Ascending aorta (tissue), 2 donors: ENCODE measurements around the gene TEKT2. TPM values are rescaled to one million over a fixed set of nuclear protein-coding genes. Genes with fewer than 3 reads are reported as not detected.

ENCODE experiments used
- DNase-seq, 2 donors: peaks; one replicate each; pipeline ENCODE4 v3.0.0-alpha.2; 2019; ENCODE audit warnings: low spot score in 2 of 2
- H3K27ac ChIP-seq, 2 donors: fragments of 200-600 bp; sonication (generic); one replicate each; pipeline ENCODE4 v1.5.1; 2016 to 2017; ENCODE audit warnings: mild to moderate bottlenecking in 1 of 2
- H3K27me3 ChIP-seq: fragments of 200-600 bp; sonication (generic); one replicate; pipeline ENCODE4 v1.5.1; 2017
- H3K36me3 ChIP-seq, 2 donors: fragments of 200-600 bp; sonication (generic); one replicate each; pipeline ENCODE4 v1.5.1; 2016
- H3K4me1 ChIP-seq, 2 donors: fragments of 200-600 bp; sonication (generic); one replicate each; pipeline ENCODE4 v1.5.1; 2016 to 2017; ENCODE audit warnings: mild to moderate bottlenecking in 1 of 2
- H3K4me3 ChIP-seq, 2 donors: fragments of 200-600 bp; sonication (generic); one replicate each; pipeline ENCODE4 v1.5.1; 2016 to 2017; ENCODE audit warnings: mild to moderate bottlenecking in 1 of 2
- H3K9me3 ChIP-seq, 2 donors: fragments of 200-600 bp; sonication (generic); one replicate each; pipeline ENCODE4 v1.5.1; 2016
- intact Hi-C: fragments of 100-400 bp; cut with DNase I; formaldehyde crosslinking; loops from one replicate; pipeline ENCODE4 v1.15.1; 2023
- total RNA-seq: library from RNA; depleted of rRNA; stranded (reverse); fragments of >200 nt; gene quantifications from one replicate; pipeline ENCODE4 v1.1.0, GENCODE V29; 2016
- TF ChIP-seq, protein P1 (sequence below), 3 experiments: fragments of 200-600 bp in 2 of 3; fragments of 450-650 bp in 1 of 3; sonication (generic) in 2 of 3; IDR thresholded peaks; one replicate each; pipeline ENCODE4 v1.5.1; 2016 to 2019; ENCODE audit warnings: antibody characterized with exemption in 3 of 3, mild to moderate bottlenecking in 1 of 3, moderate library complexity in 1 of 3

Gene TEKT2
- total RNA-seq = not detected

DNA sequence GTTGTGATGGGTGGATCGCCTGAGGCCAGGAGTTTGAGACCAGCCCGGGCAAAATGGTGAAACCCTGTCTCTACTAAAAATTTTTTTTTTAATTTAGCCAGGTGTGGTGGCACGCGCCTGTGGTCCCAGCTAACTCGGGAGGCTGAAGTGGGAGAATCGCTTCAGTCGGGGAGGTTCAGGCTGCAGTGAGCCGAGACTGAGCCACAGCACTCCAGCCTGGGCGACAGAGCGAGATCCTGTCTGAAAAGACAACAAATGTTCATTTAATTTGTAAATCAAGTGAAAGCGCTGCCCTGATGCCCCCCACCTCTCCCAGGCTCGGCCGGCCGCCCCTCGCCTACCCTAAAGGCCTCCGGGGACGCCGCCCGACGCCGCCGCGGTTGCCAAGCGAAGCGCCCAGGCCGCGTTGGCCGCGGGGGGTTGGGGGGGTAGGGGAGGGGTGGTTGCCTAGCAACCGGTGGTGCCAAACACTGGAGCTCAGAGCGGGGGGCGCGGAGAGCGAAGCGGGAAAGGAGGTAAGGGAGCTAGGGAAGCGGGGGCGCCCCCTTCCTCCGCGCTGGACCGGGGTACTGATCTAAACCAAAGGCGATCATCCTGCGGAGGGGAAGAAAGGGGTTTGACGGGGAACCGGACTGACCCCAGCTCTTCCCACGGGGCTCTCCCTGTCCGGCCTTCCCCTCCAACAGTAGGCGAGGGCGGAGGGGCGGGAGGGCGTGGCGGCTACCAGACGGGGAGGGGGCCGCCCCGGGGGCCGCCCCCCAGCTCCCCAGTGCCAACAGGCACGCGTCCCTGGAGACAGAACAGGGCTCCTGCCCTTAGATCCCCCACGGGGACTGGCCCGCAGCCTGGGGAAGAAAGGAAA is at the start of gene TEKT2:
Gene TEKT2 (plus strand): TSS at position 460 of the 862 bp plus-strand sequence. CDS start 828 bp downstream, outside the sequence.
- Histone ChIP-seq H3K4me1 (peaks cover 7% of the 10 kb centered on the region in 2 donors), H3K9me3 (no peaks in the 10 kb centered on the region), H3K36me3 (no peaks in the 10 kb centered on the region), H3K27me3 (no peaks in the 10 kb centered on the region), H3K27ac (no peak within 1 kb of the TSS), H3K4me3 (peak within 1 kb of the TSS; percentile 58)
- intact Hi-C loops = loop anchor here (10.0 kb wide), 2 partner anchors 149 to 1611 kb away; partner anchors contain the start of genes AGO3 and CDCA8
- no peak for DNase-seq
- TF ChIP-seq, protein P1, sequence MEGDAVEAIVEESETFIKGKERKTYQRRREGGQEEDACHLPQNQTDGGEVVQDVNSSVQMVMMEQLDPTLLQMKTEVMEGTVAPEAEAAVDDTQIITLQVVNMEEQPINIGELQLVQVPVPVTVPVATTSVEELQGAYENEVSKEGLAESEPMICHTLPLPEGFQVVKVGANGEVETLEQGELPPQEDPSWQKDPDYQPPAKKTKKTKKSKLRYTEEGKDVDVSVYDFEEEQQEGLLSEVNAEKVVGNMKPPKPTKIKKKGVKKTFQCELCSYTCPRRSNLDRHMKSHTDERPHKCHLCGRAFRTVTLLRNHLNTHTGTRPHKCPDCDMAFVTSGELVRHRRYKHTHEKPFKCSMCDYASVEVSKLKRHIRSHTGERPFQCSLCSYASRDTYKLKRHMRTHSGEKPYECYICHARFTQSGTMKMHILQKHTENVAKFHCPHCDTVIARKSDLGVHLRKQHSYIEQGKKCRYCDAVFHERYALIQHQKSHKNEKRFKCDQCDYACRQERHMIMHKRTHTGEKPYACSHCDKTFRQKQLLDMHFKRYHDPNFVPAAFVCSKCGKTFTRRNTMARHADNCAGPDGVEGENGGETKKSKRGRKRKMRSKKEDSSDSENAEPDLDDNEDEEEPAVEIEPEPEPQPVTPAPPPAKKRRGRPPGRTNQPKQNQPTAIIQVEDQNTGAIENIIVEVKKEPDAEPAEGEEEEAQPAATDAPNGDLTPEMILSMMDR (IDR thresholded peaks at IDR 0.05) = peak in 1 of 3 experiments; percentile 6

- H3K27ac ChIP-seq = no peak overlapping the region
- peaks cover 28 to 54% of the 10 kb centered on the region in 2 donors for H3K36me3 ChIP-seq
Measured at GRCh38 chr1:36034692-36035091, 49.2 kb upstream of the TEKT2 start.

GRCh38 chr1:36035154-36035553 is 48.7 kb upstream of the TEKT2 start:
- intact Hi-C loops = no loop called here
- Histone ChIP-seq H3K4me1 (no peaks in the 10 kb centered on the region), H3K27ac (no peak overlapping the region)

More at GRCh38 chr1:36034692-36035091, 49.2 kb upstream of the TEKT2 start:
- H3K4me1 ChIP-seq = no peaks in the 10 kb centered on the region
- no peak overlapping the region for H3K4me3 ChIP-seq
- no peaks in the 10 kb centered on the region for H3K27me3 ChIP-seq
- intact Hi-C loops = no loop called here
- TF ChIP-seq, protein P1 (IDR thresholded peaks at IDR 0.05) = no peak
- no peaks in the 10 kb centered on the region for H3K9me3 ChIP-seq
- DNase-seq = no peak

GRCh38 chr1:36040238-36040637 is 43.7 kb upstream of the TEKT2 start:
- Histone ChIP-seq H3K27ac (no peak overlapping the region), H3K9me3 (no peaks in the 10 kb centered on the region), H3K36me3 (peaks cover 60 to 66% of the 10 kb centered on the region in 2 donors), H3K27me3 (no peaks in the 10 kb centered on the region), H3K4me1 (no peaks in the 10 kb centered on the region), H3K4me3 (no peak overlapping the region)
- intact Hi-C loops = no loop called here
- no peak for DNase-seq
- TF ChIP-seq, protein P1 (IDR thresholded peaks at IDR 0.05) = no peak

More at GRCh38 chr1:36035154-36035553, 48.7 kb upstream of the TEKT2 start:
- no peak for DNase-seq
- H3K9me3 ChIP-seq = no peaks in the 10 kb centered on the region
- peaks cover 31 to 54% of the 10 kb centered on the region in 2 donors for H3K36me3 ChIP-seq
- H3K4me3 ChIP-seq = no peak overlapping the region
- no peaks in the 10 kb centered on the region for H3K27me3 ChIP-seq
- TF ChIP-seq, protein P1 (IDR thresholded peaks at IDR 0.05) = no peak

DNA sequence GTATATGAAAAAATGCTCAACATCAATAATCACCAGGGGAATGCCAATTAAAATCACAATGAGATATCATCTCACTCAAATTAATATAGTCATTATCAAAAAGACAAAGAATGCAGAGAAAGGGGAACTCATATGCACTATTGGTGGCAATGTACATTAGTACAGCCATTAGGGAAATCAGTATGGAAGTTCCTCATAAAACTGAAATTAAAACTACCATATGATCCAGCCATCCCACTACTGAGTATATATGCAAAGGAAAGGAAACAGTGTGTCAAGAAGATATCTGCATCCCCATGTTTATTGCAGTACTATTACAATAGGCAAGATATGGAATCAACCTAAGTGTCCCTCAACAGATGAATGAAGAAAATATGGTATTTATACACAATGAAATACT is 32.1 kb upstream of the TEKT2 start:
- Histone ChIP-seq H3K4me3 (no peak overlapping the region), H3K27ac (no peak overlapping the region), H3K9me3 (no peaks in the 10 kb centered on the region), H3K4me1 (no peaks in the 10 kb centered on the region), H3K27me3 (no peaks in the 10 kb centered on the region), H3K36me3 (peaks cover 6 to 42% of the 10 kb centered on the region in 2 donors)
- intact Hi-C loops = no loop called here
- DNase-seq = no peak
- TF ChIP-seq, protein P1 (IDR thresholded peaks at IDR 0.05) = no peak
